Common myeloid progenitor, CD34-positive (primary cell): ENCODE measurements around the gene BCL11A.

ENCODE experiments used
- CTCF ChIA-PET: fragments of 350-600 bp; sonication (Branson Sonifier 250); formaldehyde crosslinking; loops from one replicate; lab custom pipeline; 2021; ENCODE audit warnings: antibody characterized with exemption; lab: Charles Lee
- POLR2A ChIA-PET: fragments of 350-600 bp; sonication (Branson Sonifier 250); formaldehyde crosslinking; loops from one replicate; lab custom pipeline; 2021; ENCODE audit warnings: antibody characterized with exemption; lab: Charles Lee
- DNase-seq, 3 donors: peaks; one replicate each; pipeline versions ENCODE4 v3.0.0 to v3.0.0-alpha.2; 2013
- H3K27ac ChIP-seq, 2 experiments: 1 replicate in 1 of 2; 2 replicates in 1 of 2; pipeline ENCODE4 v1.7.0; 2013; ENCODE audit warnings: inconsistent platforms in 2 of 2, low read length in 2 of 2, mild to moderate bottlenecking in 2 of 2, low read depth in 1 of 2, moderate library complexity in 1 of 2; ENCODE audit not compliant: severe bottlenecking in 2 of 2, insufficient read depth in 1 of 2, poor library complexity in 1 of 2
- H3K27me3 ChIP-seq, 5 experiments: replicated peaks in 2 of 5; 1 replicate in 3 of 5; 2 replicates in 2 of 5; pipeline versions ENCODE4 v1.6.1 to v1.7.0; 2013; ENCODE audit warnings: low read length in 4 of 5, mild to moderate bottlenecking in 2 of 5, moderate library complexity in 2 of 5, inconsistent platforms in 1 of 5; ENCODE audit not compliant: insufficient read depth in 5 of 5, control insufficient read depth in 4 of 5
- H3K36me3 ChIP-seq, 4 experiments: 1 replicate in 2 of 4; 2 replicates in 2 of 4; pipeline versions ENCODE4 v1.6.1 to v1.7.0; 2013; ENCODE audit warnings: low read length in 3 of 4, control low read depth in 1 of 4, mild to moderate bottlenecking in 1 of 4; ENCODE audit not compliant: control insufficient read depth in 4 of 4, insufficient read depth in 4 of 4
- H3K4me1 ChIP-seq, 4 experiments: 1 replicate in 3 of 4; 2 replicates in 1 of 4; pipeline versions ENCODE4 v1.6.1 to v1.7.1; 2013; ENCODE audit warnings: low read length in 3 of 4, mild to moderate bottlenecking in 3 of 4, control low read depth in 1 of 4, inconsistent platforms in 1 of 4, moderate library complexity in 1 of 4; ENCODE audit not compliant: control insufficient read depth in 4 of 4, insufficient read depth in 4 of 4; ENCODE audit errors: control extremely low read depth in 1 of 4
- H3K4me3 ChIP-seq, 7 experiments: 1 replicate in 4 of 7; 2 replicates in 3 of 7; pipeline versions ENCODE4 v1.5.1 to v1.7.0; 2013; ENCODE audit warnings: mild to moderate bottlenecking in 7 of 7, low read length in 6 of 7, moderate library complexity in 6 of 7, inconsistent platforms in 2 of 7, low read depth in 2 of 7, control low read depth in 1 of 7; ENCODE audit not compliant: insufficient read depth in 4 of 7, control insufficient read depth in 1 of 7; ENCODE audit errors: extremely low read depth in 1 of 7
- H3K9me3 ChIP-seq, 5 experiments: 1 replicate in 4 of 5; 2 replicates in 1 of 5; pipeline versions ENCODE4 v1.6.1 to v1.7.1; 2013; ENCODE audit warnings: low read length in 4 of 5, mild to moderate bottlenecking in 2 of 5, inconsistent platforms in 1 of 5, low read depth in 1 of 5, moderate library complexity in 1 of 5; ENCODE audit not compliant: control insufficient read depth in 4 of 5, insufficient read depth in 2 of 5; ENCODE audit errors: control extremely low read depth in 1 of 5
- WGBS: methylation state at CpG from one replicate; pipeline ENCODE4 v1.1.5; 2013; ENCODE audit not compliant: insufficient coverage; 5-methylcytosine and 5-hydroxymethylcytosine counted together

BCL11A gene

DNA sequence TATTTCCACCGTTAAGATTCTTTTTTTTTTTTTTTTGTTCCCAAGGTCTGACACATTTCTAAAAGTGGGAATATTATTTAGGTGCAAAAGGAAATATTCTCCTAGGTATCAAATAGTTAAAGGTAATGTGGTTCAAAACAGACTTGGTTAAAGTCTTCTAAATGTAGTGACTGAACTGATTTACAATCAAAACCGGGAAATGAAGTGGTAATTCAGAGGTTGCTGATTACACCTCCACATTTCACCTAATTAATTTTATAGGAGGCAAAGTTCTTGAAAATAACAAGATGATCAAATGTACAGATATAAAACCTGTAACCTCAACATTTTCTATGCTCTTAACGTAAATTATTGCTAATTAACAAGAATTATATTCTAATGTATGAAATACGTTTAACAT is 5.1 kb downstream of the BCL11A start:
- ChIA-PET CTCF (interaction anchor here (3.2 kb wide), 1 partner anchor 11 kb away, joined by 9 read pairs; no protein-coding TSS in a partner anchor), POLR2A (interaction anchor here (0.6 kb wide), 1 partner anchor 11 kb away, joined by 3 read pairs; no protein-coding TSS in a partner anchor)
- Histone ChIP-seq H3K4me1 (peaks cover 27 to 65% (median 52%) of the 10 kb centered on the region in 4 experiments), H3K9me3 (no peaks in the 10 kb centered on the region), H3K36me3 (peaks cover 13 to 36% (median 25%) of the 10 kb centered on the region in 4 experiments), H3K27me3 (no peaks in the 10 kb centered on the region), H3K27ac (peak overlapping the region in 1 of 2 experiments; percentile 88), H3K4me3 (peak overlapping the region in 6 of 7 experiments; percentile 82 to 100 (median 94))
- WGBS: no CpG with 5 or more reads among the region's 4 CpGs
- no peak for DNase-seq

DNA sequence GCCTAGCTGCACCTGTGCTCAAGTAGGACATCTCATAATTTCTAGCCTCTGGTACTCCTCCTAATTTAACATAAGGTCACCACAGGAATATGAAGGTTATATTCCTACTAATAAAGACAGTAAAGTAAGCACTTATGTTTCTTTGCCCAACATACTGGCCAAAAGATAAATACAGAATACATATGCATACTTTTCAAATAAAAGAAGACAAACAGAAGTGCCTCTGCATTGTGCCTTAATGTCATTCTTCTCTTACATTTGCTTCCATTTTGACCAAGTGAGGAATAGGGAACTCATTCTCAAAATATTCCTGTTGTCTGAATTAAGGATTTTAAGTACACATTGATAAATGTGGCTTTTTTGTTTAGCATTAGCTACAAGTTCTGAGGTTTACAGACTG is 5.6 kb downstream of the BCL11A start:
- Histone ChIP-seq H3K27me3 (no peaks in the 10 kb centered on the region), H3K36me3 (peaks cover 13 to 41% (median 26%) of the 10 kb centered on the region in 4 experiments), H3K9me3 (no peaks in the 10 kb centered on the region), H3K4me1 (peaks cover 27 to 65% (median 53%) of the 10 kb centered on the region in 4 experiments), H3K27ac (no peak overlapping the region), H3K4me3 (peak overlapping the region in 4 of 7 experiments; percentile 12 to 100 (median 90))
- POLR2A ChIA-PET: no interaction called here
- peak in 1 of 3 donors; percentile 18 for DNase-seq
- CTCF ChIA-PET: interaction anchor here (2.1 to 4.5 kb wide), 2 partner anchors 10 to 13 kb away, joined by 8 to 21 read pairs; no protein-coding TSS in a partner anchor

DNA sequence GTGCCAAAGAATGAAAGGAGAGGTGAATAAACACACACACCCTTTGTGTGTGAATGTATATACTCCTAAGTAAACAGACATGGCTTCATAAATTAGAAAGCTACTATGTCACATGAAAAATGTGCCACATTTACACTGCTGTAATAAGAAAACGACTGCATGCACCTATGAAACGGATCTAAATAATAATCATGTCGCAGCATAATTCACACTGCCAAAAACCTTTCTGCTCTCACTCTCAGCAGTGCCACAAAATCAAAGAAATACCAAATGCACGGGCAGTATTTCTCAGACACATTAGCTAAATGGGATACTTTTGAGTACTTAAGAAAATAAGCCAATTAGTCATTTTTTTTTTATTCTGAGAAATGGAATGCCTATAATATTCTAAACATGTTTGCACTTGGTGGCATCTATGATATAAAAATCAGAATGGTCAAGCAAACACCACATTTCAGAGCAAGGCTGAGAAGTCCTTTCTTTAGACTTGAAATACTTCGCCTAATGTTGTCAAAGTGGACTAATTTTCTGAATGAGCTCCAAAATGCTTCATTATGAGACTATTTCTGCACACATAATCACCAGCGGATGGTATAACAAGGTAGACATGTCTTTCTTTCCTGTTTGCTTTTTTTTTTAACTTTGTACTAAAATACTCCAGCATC is 6.6 kb downstream of the BCL11A start:
- Histone ChIP-seq H3K27me3 (no peaks in the 10 kb centered on the region), H3K9me3 (no peaks in the 10 kb centered on the region), H3K4me1 (peaks cover 27 to 67% (median 53%) of the 10 kb centered on the region in 4 experiments), H3K4me3 (peak overlapping the region in 4 of 7 experiments; percentile 3 to 99 (median 52)), H3K36me3 (peaks cover 13 to 47% (median 26%) of the 10 kb centered on the region in 4 experiments), H3K27ac (no peak overlapping the region)
- no peak for DNase-seq
- 50% methylated on average over 2 of the region's 6 CpGs for whole genome bisulfite sequencing
- CTCF ChIA-PET: interaction anchor here (0.5 to 4.5 kb wide), 4 partner anchors 9 to 544 kb away, joined by 3 to 21 read pairs (median 6); no protein-coding TSS in a partner anchor
- POLR2A ChIA-PET: no interaction called here

DNA sequence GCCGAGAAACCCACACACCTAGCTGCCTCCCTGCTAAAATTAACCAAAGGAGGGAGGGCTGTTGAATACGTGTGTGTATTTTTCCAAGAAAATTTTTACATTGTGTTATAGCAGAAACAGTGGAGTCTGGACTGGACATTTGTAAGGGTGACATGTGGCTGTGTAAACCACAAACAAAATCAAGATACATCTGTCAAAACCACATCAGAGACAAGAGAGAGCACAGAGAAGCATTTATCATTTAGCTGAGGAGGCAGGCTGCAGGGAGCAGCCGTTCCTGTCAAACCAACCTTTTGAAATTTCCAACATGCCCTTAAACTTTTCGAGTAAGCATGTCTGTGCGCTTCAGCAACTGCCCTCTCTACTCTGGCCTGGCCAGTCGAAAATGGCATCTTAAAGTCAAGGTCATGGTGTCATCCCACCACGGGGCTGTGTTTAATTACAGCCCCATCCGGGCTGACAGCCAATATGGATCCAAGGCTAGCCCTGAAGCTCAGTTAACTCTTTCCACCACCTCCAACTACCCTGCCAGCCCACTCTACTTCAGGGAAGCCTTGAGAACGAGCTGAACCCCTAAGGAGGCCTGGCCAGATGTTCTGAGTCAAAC is 8.4 kb downstream of the BCL11A start:
- H3K4me3 ChIP-seq: no peak overlapping the region
- peaks cover 29 to 69% (median 53%) of the 10 kb centered on the region in 4 experiments for H3K4me1 ChIP-seq
- H3K36me3 ChIP-seq: peaks cover 17 to 65% (median 35%) of the 10 kb centered on the region in 4 experiments
- POLR2A ChIA-PET: interaction anchor here (1.3 kb wide), 1 partner anchor 10 kb away, joined by 3 read pairs; no protein-coding TSS in a partner anchor
- H3K27ac ChIP-seq: peak overlapping the region; percentile 17 to 25
- H3K9me3 ChIP-seq: no peaks in the 10 kb centered on the region
- WGBS: 67% methylated on average over 6 of the region's 9 CpGs
- no peaks in the 10 kb centered on the region for H3K27me3 ChIP-seq
- CTCF ChIA-PET: interaction anchor here (0.7 to 4.5 kb wide), 14 partner anchors 9 to 1243 kb away, joined by 3 to 21 read pairs (median 4); partner anchors contain the start of gene BCL11A
- DNase-seq: no peak

DNA sequence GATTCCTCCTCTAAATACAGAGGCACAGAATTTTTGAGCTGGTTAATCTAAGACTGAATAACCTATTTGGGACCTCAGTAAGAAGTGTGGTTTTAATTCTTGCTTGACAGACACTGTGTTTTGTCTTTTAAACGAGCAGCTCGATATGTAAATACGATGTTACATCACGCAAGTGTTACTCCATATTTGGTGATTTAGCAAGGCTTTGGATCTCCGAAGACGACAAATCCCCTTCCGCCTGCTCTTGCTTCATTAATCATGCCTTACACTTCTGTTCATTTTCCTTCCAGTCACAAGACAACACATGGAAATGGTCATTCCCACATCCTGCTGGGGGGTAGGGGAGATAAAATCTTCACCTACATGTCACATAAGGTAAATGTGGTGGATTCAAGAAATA is 9.4 kb downstream of the BCL11A start:
- DNase-seq: peak in 1 of 3 donors; percentile 19
- Histone ChIP-seq H3K27ac (peak overlapping the region; percentile 17 to 44), H3K4me1 (peaks cover 31 to 60% (median 49%) of the 10 kb centered on the region in 4 experiments), H3K36me3 (peaks cover 17 to 73% (median 38%) of the 10 kb centered on the region in 4 experiments), H3K27me3 (no peaks in the 10 kb centered on the region), H3K9me3 (no peaks in the 10 kb centered on the region), H3K4me3 (no peak overlapping the region)
- CTCF ChIA-PET: interaction anchor here (0.6 to 4.5 kb wide), 7 partner anchors 9 to 178 kb away, joined by 3 to 21 read pairs (median 5); partner anchors contain the start of gene BCL11A
- 68% methylated on average over 5 of the region's 7 CpGs for WGBS
- POLR2A ChIA-PET: interaction anchor here (1.3 kb wide), 1 partner anchor 9 kb away, joined by 3 read pairs; no protein-coding TSS in a partner anchor

DNA sequence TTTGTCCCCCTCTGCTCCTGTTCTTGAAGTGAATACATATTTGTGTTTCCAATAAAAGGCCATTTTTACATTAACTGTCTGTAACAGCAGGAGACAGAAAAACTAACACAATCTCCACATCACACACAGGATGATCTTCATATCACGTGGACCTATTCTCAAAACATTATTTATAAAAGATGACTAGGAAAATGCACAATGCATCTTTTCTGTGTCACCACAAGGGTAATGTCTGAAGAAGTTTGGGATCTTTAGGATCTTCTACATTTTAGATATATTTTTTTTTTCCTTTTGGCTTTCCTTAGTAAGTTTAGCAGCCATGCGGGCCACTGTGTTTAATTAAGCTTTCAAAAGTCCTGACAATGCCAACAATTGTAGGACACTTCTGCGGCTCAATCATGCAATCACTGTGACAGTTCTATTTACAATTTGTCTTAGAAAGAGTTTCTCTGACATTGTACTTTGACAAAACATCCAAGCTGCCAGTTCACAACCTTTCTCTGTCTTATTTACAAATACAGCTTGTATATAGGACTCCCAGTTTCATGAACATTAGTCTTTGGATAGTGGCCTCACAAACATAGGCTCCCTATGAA is 12.3 kb downstream of the BCL11A start:
- H3K27ac ChIP-seq: peak overlapping the region in 1 of 2 experiments; percentile 2
- POLR2A ChIA-PET: interaction anchor here (1.0 kb wide), 1 partner anchor 539 kb away, joined by 3 read pairs; no protein-coding TSS in a partner anchor

More for the DNA sequence above, 12.3 kb downstream of the BCL11A start:
- 93% methylated on average over 3 of the region's 3 CpGs for WGBS
- Histone ChIP-seq H3K9me3 (no peaks in the 10 kb centered on the region), H3K36me3 (peaks cover 20 to 87% (median 49%) of the 10 kb centered on the region in 4 experiments), H3K27me3 (no peaks in the 10 kb centered on the region), H3K4me1 (peaks cover 16 to 40% (median 26%) of the 10 kb centered on the region in 4 experiments), H3K4me3 (no peak overlapping the region)
- CTCF ChIA-PET: interaction anchor here (1.0 to 3.5 kb wide), 2 partner anchors 9 to 34 kb away, joined by 3 to 19 read pairs; no protein-coding TSS in a partner anchor
- DNase-seq: no peak
